Activated CD4-positive, alpha-beta T cell treated with anti-CD3 and anti-CD28 coated beads for 48 hours (primary cell): ENCODE measurements around the gene ADAMTS8.
A peak's percentile ranks its signal among the peaks of the same experiment; 100 is the strongest.

Source experiments
- DNase-seq: peaks from one replicate; pipeline ENCODE4 v3.0.0-alpha.2; 2020

ADAMTS8 gene

DNA sequence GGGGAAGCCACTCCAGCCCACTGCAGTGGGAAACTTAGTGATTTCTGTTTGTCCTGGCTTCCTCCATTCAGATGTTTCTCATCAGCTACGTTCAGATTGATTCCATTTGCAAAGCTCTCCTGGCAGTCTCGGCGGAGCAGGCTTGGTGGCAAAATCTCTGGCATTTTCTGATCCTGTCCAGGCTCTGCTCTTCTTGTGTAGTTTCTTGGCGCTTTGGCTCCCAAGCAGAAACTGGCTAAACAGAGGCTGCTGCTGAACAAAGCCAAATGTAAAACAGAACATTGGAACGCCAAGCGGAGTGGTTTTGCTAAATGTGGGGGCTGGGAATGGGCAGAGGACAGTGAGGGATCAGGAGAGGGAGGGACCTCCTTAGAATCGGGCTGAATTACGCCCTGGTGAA, 36.7 kb downstream of the ADAMTS8 start:
- no peak for DNase-seq

- DNase-seq, result no peak
Observed at GRCh38 chr11:130390071-130390758, 38.2 kb downstream of the ADAMTS8 start.

- no peak for DNase-seq
Observed at GRCh38 chr11:130389335-130389935, 39.0 kb downstream of the ADAMTS8 start.

- DNase-seq, result peak; percentile 14
Observed at GRCh38 chr11:130388607-130389205, 39.7 kb downstream of the ADAMTS8 start.

- DNase-seq, result no peak
Observed at GRCh38 chr11:130386056-130386455, 42.4 kb downstream of the ADAMTS8 start.

DNA sequence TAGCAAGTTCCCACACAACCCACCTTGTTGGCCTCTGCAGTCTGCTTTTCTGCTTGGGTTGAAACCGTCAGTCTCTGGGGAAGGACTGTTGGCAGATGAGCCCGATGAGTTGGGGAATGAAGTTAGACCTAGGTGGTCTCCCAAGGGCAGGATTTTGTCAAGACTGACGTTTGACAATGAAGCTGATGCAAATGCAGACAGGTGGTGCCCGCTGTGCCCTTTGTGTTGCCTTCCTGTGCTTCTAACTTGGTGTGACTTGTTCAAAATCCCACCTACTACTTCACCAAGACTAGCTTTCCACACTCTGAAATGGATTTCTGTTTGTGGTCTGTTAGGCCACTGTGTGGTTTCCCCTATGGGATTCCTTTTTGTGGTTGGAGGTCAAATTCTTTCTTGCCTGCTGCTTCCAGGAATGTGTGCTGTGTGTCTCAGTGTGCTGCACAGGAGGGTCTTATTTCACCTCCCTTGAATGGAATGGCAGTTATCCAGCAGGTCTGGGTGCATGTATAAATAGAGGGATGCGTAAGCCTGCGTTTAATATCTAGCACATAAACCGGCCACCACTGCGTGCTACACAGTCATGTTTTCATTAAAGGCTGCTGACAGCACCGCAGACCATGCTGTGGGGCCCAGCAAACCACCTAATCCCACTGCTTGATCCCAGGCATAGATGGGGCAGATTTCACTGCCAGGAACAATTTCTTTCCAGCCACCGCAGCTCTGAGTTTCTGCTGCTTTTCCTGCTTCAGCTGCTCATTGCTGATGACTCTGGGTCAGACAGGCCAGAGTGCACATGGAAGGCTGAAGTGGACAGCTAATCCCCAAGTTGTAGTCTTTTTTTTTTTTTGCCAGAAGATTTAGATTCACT, 44.8 kb downstream of the ADAMTS8 start:
- DNase-seq, result no peak

- no peak for DNase-seq
Observed at GRCh38 chr11:130381317-130381716, 47.1 kb downstream of the ADAMTS8 start.

GRCh38 chr11:130380778-130381177, 47.6 kb downstream of the ADAMTS8 start:
- DNase-seq, result no peak

- DNase-seq, result no peak
Observed at GRCh38 chr11:130379276-130379675, 49.1 kb downstream of the ADAMTS8 start.

GRCh38 chr11:130370845-130371590, 57.4 kb downstream of the ADAMTS8 start:
- no peak for DNase-seq

- DNase-seq, result no peak
Observed at GRCh38 chr11:130369713-130370112, 58.7 kb downstream of the ADAMTS8 start.

DNA sequence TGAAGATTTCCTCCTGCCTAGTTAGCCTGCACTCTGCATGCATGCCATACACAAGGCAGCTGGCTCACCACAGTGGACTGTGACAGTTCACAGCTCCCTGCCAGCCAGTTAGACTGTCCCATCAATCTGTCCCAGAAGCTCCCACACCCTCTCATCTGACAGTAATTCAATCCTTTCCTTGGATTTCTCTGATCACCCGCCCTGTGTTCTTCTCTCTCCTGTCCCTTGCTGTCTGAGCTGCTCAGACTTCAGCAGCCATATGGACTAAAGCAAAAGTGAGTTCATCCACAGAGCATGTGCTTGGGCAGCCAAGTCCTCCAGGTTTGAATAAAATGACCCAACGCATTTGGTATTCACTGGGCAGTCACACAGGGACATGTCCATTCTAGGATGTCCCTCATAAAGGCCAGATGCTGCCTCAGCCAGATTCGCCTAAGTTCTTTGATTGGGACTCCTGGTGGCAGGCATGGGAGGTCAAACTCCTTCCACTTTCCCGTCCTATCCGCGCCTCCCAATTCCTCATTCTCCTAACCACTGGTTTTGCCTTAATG, 59.2 kb downstream of the ADAMTS8 start:
- no peak for DNase-seq

DNA sequence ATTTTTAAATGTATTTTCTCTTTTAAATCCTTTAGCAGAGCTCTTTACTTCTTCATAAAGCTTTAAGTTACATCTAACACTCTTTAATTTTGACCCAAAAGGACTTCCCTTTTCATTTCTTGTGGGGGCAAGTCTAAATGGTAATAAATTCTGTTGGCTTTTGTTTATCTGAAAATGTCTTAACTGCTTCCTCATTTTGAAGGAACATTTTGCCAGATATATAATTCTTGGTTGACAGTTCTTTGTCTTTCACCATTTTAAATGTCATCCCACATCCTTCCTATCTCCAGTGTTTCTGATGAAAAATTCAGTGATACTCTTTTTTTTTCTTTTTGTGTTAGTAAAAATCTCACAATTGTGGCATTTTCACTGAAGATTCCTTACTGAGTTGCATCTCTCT, 69.0 kb downstream of the ADAMTS8 start:
- DNase-seq, result no peak

DNA sequence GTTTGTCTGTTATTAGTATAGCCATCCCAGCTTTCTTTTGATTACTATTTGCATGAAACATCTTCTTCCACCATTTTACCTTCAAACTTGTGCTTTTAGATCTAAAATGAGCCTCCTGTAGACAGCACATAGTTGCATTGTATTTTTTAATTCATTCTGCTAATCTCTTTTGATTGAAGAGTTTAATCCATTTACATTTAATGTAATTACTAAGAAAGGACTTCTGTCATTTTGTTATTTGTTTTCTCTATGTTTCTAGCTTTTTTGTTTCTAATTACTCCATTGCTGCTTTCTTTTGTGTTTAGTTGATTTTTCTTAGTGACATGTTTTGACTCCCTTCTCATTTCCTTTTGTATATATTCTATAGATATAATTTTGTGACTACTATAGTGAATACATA, 70.0 kb downstream of the ADAMTS8 start:
- DNase-seq, result no peak
